ENCODE results near the gene SMAD3.
"Not testable (repeated sequence)": the region's sequence is repeated elsewhere in the genome, so short reads cannot be mapped to it uniquely, and the experiment has no call there.

The SMAD3 gene

GRCh38 chr15:67109141-67110034 is 44.0 kb downstream of the SMAD3 start:
- ATAC-seq, result peak; percentile 66

GRCh38 chr15:67110361-67110781 is 45.0 kb downstream of the SMAD3 start:
- ATAC-seq (no peak), DNase-seq (no peak)

More at GRCh38 chr15:67109141-67110034, 44.0 kb downstream of the SMAD3 start:
- peak; percentile 52 for DNase-seq

- DNase-seq, result no peak
- no peak for ATAC-seq
Measured at GRCh38 chr15:67110958-67111864, 45.8 kb downstream of the SMAD3 start.

- no peak for ATAC-seq
- no peak for DNase-seq
Measured at GRCh38 chr15:67114046-67114445, 48.6 kb downstream of the SMAD3 start.

- ATAC-seq, result peak; percentile 30
Measured at GRCh38 chr15:67114846-67115585, 49.6 kb downstream of the SMAD3 start.

GRCh38 chr15:67115586-67115969 is 50.2 kb downstream of the SMAD3 start:
- DNase-seq (no peak), ATAC-seq (no peak)

More at GRCh38 chr15:67114846-67115585, 49.6 kb downstream of the SMAD3 start:
- no peak for DNase-seq

DNA sequence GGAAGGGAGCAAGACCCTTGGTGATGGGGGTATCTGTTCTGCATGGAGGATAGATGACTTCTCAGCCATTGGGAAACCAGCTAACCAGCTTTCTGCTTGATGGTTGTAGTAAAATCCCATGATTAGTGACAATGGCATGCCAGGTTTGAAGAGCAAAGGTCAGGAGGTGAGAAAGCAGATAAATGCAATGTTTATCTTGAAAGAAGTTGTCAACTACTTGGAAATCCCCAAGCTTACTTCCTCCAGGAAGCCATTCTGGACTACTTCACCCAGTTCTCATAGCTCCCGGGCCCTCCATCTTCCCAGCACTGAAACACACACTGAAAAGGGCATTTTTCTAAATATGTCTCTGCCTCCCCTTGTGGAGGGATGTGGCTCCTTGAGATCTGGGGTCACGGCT is 51.3 kb downstream of the SMAD3 start:
- DNase-seq, result no peak
- no peak for ATAC-seq

DNA sequence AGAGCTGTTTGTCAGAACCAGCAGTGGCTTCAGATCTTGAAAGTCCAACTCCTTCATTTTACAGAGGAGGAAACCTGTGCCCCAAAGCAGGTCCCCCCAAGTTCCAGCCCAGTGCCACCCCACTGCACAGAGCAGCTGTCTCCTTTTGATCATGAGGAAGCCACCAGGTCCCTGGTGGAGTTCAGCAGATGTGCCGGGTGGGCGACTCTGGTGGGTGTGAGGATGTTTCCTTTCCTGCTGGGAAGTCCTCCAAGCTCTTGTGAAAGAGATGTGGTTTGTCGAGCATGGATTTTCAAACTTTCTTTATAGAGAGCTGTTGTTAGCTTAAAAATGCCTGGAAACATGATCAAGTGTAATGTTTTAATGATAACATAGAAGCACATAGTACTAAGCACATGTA is 52.0 kb downstream of the SMAD3 start:
- ATAC-seq (no peak), DNase-seq (no peak)

DNA sequence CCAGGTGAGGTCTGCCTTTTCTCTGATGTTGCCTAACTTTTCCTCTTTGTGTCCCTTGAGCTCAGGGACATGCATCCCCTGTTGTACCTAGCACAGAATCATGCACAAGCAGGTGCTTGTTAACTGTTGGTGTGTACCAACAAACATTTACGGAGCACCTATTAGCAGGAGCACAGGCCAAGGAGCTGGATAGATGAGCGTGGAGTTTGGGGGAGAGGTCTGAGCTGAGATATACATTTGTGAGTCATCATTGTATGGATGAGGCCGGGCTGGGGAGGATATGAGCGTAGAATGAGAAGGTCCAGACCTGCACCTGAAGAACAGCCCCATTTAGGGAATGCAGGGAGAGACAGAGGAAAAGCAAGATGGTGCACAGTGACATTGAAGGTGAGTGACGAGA is 53.4 kb downstream of the SMAD3 start:
- ATAC-seq (no peak), DNase-seq (no peak)

GRCh38 chr15:67119238-67119846 is 53.9 kb downstream of the SMAD3 start:
- ATAC-seq (no peak), DNase-seq (no peak)

DNA sequence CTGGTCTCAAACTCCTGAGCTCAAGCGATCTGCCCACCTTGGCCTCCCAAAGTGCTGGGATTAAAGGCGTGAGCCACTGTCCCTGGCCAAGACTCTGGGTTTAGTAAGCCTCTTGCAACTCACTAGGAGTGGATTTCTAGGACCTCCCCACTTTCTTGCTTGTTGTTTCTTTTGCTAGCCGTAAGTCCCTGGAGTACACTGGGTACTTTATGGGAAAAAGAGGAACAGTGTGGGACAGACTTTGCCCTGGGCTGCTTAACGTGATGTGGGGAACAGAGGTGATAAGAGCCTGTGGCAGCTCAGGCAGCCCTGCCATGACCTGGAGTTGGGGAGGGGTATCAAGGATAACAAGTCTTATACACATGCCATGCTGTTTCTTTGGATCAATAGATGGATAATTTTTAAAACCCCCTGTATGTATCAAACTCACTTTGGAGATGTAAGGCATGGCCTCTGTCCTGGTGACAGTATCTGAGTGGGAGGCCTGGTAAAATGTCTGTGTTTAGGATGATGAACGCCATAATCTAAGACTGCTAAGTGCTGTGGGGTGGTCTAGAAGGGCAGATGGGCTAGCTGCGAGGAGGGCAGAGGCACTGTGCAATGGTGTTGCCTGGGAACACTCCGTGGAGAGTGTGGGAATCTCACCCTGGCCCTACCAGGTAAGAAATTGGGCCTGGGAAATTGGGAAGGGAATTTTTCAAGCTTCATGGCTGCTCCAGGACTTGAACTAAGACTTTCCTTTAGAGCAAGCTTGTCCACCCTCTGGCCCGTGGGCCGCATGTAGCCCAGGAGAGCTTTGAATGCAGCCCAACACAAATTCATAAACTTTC is 54.8 kb downstream of the SMAD3 start:
- ATAC-seq (no peak), DNase-seq (no peak)

- ATAC-seq, result peak; percentile 95
- DNase-seq, result peak; percentile 92
Measured at GRCh38 chr15:67120839-67121643, 55.6 kb downstream of the SMAD3 start.

DNA sequence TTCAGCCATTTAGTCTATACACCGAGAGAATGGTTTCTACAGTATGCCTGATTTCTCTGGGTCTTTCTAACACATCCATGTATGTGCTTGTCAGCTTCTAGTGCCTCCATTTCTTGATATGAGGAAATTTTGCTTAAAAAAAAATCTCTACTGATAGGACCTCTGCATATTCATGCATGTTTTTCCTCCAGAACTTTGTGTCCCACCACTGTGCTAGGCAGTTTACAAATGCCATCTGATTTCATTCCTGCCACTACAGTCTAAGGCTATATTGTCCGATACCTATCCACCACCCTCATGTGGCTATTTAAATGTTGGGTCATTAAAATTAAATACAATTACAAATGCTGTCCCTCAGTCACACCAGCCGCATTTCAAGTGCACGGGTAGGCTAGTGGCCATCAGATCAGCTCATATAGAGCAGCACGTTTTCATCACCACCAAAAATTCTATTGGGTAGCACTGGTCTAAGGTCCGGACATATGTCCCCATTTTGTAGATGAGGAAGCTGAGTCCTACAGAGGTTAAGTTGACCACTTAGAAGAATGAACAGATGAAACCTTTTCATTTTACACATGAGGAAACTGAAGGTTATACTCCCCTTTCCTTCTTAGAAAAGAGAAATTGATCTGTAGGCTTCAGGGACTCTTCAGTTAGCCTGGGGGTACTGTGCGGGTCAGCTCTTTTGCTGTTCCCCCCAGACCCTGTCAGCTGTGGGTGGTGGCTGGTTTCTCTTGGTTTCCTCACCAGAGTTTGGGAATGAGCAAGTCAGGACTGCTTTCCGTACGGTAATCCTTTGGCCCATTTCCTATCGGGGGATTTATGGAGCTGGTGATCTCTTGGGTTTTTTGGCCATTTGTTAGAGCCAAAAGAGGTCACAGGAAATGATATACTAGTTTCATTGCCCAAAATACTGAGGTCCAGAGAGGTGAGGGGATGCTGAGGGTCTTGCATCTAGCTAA is 56.5 kb downstream of the SMAD3 start:
- ATAC-seq (no peak), DNase-seq (no peak)

- DNase-seq, ATAC-seq: not testable (repeated sequence)
Measured at GRCh38 chr15:67122816-67123215, 57.4 kb downstream of the SMAD3 start.

DNA sequence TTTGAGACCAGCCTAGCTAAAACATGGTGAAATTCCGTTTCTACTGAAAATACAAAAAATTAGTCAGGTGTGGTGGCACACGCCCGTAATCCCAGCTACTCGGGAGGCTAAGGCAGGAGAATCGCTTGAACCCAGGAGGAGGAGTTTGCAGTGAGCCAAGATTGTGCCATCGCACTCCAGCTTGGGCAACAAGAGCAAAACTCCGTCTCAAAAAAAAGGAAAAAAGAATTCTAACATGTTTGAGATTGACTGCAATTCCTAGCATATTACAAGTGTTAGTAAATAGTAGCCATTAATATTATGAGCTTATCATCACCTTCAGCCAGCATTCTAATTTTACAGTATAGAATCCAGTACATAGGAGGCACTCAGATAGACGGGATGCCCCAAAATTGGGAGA is 57.9 kb downstream of the SMAD3 start:
- ATAC-seq, DNase-seq: not testable (repeated sequence)

GRCh38 chr15:67124111-67124510 is 58.7 kb downstream of the SMAD3 start:
- DNase-seq (no peak), ATAC-seq (no peak)

DNA sequence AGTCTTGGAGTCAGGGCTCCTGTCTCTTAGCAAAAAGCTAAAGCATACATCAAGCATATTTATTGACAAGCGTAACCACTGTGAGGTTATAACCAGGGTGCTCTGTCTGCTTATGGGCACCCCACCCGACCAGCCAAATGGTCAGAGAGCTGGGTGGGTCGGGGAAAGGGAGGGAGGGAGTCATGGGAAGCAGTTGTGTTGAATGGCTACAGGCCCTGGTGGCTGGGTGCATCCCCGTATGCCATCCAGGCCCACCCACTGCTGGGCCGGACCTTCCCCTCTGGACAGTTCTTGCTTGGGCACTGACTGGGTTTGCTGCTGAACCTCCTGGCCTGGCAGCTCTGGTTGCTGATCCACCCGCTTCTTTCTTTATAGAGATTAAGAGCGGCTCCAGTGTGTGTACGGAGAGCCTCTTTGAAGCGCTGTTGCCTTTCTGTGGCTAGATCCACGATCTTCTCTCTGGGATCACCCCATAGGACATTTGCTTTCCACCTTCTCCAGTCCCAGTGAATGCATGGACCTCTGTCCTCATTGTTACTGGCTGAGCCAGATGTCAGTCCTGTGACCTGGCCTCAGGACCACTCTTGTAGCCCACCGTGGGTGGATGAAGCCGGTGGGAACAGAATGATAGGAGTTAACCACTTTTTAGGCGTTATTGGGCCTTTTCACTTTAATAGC is 59.6 kb downstream of the SMAD3 start:
- ATAC-seq, result no peak
- DNase-seq, result no peak
